Measurements from ENCODE around the gene ACVR2A.

The ACVR2A gene

GRCh38 chr2:147927053-147927588 lies 82.3 kb downstream of the ACVR2A start:
- DNase-seq, result no peak

- no peak for DNase-seq
These were observed 89.1 kb downstream of the ACVR2A start for GRCh38 chr2:147933931-147934330.

- no peak for DNase-seq
These were observed 90.2 kb downstream of the ACVR2A start for GRCh38 chr2:147934881-147935620.

- DNase-seq, result peak; percentile 26
These were observed 93.0 kb downstream of the ACVR2A start for GRCh38 chr2:147937744-147938349.

- DNase-seq, result no peak
These were observed 94.5 kb downstream of the ACVR2A start for GRCh38 chr2:147939313-147939712.

- DNase-seq, result no peak
These were observed 100.8 kb downstream of the ACVR2A start for GRCh38 chr2:147945660-147946059.

- no peak for DNase-seq
These were observed 107.3 kb downstream of the ACVR2A start for GRCh38 chr2:147952118-147952517.

GRCh38 chr2:147968571-147968970 lies 123.7 kb downstream of the ACVR2A start:
- DNase-seq, result no peak

GRCh38 chr2:147976102-147976501 lies 131.3 kb downstream of the ACVR2A start:
- no peak for DNase-seq

GRCh38 chr2:147977679-147978078 lies 132.8 kb downstream of the ACVR2A start:
- DNase-seq, result no peak
